AG08396 (cell line): Measurements from ENCODE around the gene RENBP.
A peak's percentile ranks its signal among the peaks of the same experiment; 100 is the strongest.

Experiments
- DNase-seq: peaks from one replicate; pipeline ENCODE4 v3.0.0; 2012; ENCODE audit warnings: low spot score, mixed read lengths

Gene RENBP

DNA sequence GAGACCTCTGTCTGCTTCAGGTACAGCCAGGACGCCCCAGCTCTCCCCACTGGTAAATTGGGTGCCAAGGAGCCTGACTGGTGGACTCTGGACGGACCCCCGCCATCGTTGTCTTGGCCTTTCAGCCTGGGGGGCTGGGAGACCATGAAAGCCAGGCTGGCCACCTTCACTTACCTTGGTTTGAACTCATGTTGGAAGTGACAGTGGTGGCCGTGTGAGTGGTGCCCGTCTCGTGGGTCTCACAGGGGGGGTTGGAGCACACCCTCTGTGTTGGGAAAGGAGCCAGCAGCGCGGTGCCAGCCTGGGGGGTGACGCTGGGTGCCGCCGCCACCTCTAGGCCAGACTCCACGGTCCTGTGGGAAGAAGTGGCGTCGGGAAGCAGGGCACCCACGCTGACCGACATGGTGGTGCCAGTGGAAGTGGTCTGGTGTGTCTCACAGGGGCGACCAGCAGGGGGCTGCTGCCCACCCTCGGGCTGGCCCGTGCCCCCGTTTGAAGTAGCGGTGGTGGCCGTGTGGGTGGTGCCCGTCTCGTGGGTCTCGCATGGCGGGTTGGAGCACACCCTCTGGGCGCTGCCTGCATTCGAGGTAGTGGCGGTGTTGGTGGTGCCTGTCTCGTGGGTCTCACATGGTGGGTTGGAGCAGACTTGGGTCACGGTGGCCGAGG is 9.6 kb upstream of the RENBP start:
- no peak for DNase-seq

DNA sequence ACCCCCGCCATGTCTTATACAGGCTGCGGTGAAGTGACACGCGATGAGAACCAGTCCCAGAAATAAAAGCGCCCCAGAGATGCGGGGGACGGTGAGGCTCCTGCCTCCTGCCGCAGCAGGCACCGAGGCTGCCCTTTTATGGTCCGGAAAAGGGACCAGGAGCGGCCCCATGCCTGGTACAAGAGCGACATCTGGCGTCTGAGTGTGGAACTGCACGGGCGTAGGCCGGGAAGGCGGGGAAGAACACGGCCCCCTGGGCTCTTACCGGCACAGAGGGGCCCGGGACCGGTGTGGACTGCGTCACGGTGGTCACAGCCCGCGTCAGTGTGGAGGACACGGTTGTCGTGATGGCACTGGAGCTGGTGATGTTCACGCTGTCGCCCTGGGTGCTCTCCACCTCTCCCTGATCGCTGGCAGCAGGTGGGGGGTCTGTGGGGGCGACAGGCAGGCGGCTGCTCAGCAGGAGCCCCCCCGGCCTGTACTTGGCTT is 8.9 kb upstream of the RENBP start:
- DNase-seq = peak; percentile 91

DNA sequence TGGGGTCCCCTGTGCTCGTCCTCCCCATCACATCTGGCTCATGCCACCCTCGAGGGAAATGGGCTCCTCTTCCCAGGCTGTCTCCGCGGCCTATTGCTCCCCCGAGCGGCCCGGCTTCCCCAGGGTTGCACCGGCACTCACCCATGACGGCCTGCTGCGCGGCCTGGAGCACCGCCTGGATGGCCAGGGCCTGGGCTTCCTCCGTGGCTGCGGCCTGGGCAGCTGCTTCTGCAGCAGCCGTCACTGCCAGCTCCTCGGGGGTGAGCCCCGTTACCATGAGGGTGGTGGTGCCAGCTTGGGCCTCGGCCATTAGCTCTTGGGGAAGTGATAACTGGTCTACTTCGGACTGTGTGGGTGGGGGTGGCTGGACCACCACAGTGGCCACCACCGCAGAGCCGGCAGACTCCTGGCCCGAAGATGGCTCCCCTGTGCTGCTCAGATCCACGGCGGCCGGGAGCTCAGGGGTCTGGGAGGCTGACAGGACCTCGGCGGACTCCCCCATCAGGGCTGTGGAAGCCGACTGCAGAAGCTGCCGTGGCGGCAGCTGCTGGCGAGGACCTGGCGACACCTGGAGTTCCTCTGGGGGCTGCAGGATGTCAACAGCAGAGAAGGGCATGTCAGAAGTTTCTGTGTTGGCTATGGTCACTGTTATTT is 8.1 kb upstream of the RENBP start:
- DNase-seq = no peak

- DNase-seq = no peak
Measured at GRCh38 chrX:153951683-153952372, 7.4 kb upstream of the RENBP start.

DNA sequence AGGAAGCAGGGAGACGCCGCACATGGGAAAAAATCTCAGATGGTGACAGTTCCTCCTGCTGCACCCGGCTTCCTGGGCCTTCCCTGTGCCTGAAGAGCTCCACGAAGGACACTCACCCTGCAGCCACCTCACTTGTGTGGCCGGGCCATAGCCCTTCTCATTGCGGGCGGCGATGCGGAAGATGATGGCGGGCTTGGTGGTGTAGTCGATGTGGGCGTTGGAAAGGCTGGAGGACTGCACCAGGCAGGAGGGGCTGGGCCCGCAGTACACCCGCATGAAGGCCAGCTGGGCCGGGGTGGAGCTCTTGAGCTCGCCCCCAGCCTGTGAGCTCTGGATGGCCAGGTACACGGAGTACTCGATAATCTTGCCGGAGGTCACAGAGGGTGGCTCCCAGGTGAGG is 5.7 kb upstream of the RENBP start:
- no peak for DNase-seq

GRCh38 chrX:153948847-153949805 is 4.7 kb upstream of the RENBP start:
- no peak for DNase-seq

DNA sequence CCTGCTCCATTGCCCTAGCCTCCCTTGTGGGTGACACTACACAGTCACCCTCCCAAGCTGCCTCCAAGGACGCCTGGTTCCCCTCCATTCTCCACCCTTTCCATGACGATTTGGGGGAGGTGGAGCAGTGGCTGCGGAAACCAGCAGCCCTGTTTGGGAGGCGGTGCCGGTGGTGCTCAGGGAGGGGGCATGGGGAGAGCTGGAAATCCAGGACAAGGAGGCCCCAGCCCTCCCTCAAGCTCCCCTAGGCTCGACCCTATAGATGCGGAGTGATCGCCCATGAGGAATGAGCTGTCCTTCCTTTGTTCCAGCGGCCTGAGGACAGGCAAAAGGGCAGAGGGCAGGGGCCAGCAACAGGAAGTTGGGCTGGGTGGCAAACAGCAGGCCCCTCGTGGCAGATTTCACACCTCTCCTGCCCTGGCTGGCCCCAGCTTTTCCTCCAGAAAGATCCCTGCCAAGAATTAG is 3.6 kb upstream of the RENBP start:
- no peak for DNase-seq

- DNase-seq = peak; percentile 87
Measured at GRCh38 chrX:153947009-153947769, 2.7 kb upstream of the RENBP start.

DNA sequence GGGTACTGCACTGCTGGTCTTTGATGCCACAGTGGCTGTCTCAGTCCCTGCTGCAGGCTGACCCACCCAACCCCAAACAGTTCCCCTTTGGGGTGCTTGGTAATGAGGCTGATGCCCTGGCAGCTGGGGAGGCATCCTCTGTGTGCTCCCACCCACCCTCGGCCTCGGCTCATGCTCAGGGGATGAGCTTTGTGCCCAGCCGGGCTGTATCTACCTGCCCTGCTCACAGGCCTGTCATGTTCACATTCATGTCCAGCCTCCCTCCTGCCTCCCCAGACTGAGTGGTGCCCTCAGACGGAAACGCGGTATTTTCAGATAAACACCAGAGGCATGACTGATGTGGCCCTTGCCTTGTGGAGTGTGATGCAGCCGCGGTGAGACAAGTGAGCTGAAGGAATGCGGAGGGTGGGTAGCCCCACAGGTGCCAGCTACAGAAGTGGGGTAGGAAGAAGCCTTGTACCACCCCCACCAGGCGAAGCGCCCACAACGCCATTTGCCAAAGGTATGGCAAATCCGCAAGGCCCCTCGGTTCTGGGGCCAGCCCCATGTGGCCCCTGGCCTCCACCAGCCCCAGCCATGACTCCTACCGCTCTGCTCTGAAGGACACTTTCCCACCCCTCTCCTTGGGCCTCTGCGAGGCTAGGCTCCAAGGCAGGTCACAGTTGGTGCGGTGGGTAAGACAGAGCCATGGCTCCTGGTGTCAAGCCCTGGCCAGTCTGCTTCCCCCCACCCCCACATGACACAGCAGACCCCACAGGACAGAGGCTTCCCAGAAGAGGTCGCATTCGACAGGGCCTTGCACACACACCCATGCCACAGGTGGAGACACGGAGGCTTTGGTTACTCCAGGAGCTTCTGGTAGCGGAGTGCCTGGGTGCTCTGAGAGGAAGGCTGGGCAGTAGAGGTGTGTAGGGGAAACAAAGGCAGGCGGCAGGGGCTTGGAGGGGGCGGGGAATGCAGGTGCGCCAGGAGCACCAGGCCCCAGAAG is 1.8 kb upstream of the RENBP start:
- no peak for DNase-seq

DNA sequence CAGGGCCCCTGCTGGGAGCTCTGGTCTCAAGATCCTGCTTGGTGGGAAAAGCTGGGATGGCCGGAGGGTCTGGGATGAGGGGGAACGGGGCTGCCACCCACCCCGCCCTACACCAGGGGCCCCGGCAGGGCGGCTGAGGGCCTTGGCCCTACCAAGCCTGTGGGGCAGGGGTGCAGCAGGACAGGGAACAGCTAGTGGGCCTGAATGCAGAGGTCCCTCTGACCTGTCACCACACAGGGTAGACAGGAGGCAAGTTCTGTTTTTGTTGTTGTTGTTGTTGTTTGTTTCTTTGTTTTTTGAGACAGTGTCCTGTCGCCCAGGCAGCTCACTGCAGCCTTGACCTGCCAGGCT is 332 bp upstream of the RENBP start:
- DNase-seq = no peak

- no peak for DNase-seq
Measured at GRCh38 chrX:153941336-153942252, 2.8 kb downstream of the RENBP start.

- DNase-seq = no peak
Measured at GRCh38 chrX:153939573-153939972, 4.9 kb downstream of the RENBP start.

GRCh38 chrX:153938226-153938786 is 6.1 kb downstream of the RENBP start:
- no peak for DNase-seq

DNA sequence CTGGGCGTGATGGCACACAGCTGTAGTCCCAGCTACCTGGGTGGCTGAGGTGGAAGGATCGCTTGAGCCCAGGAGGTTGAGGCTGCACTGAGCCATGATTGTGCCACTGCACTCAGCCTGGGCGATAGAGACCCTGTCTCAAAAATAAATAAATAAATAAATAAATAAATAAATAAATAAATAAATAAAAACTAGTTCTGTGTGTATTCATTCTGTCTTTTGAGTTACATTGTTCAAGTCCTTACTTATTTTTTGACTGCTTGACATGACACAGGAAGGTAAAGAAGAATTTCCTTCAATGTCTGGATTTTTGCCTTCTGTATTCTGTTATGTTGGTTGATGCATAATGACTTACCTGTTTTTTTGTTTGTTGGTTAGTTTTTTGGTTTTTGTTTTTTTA is 7.4 kb downstream of the RENBP start:
- no peak for DNase-seq

- DNase-seq = no peak
Measured at GRCh38 chrX:153935326-153935851, 9.1 kb downstream of the RENBP start.

GRCh38 chrX:153934762-153935325 is 9.6 kb downstream of the RENBP start, which contains the start of gene NAA10:
Gene NAA10, minus strand, starts transcription at chrX:153935037. Its CDS starts 133 bp downstream, at chrX:153934904.
- DNase-seq = peak; percentile 95

- DNase-seq = no peak
Measured at GRCh38 chrX:153934148-153934761, 10.2 kb downstream of the RENBP start.
